Measurements from ENCODE around the gene CEACAM21. TPM values are rescaled to one million over a fixed set of nuclear protein-coding genes. Genes with fewer than 3 reads are reported as not detected.

The CEACAM21 gene
- total RNA-seq, 2 donors from 2014 or later: 0.44 to 0.51 TPM

DNA sequence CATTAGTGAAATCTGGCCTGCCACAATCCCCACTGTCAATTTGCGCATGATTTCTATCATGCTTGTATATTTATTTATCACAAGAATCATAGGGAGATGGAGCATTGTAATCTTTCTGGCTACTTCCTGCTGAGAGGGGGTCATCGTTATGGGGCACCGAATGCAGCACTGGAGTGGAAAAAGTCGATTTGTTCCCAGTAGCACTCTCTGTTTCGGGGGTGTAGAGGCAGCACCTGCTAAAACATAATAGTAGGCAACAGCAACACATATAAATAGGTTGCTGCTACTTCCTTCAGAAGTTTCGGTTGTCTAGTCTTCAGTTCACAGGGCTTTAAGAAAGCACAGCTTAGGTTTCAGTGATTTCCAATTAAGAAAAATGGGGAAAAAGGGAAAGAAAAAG is 23.4 kb upstream of the CEACAM21 start:
- no peaks in the 10 kb centered on the region for H3K4me1 ChIP-seq (ENCODE audit: control insufficient read depth, insufficient read depth, low read length)
- H3K9me3 ChIP-seq (ENCODE audit: control insufficient read depth, low read length): peaks cover 11% of the 10 kb centered on the region
- peaks cover 12% of the 10 kb centered on the region for H3K4me1 Mint-ChIP-seq
- DNase-seq: no peak
- no peak overlapping the region for H3K27ac Mint-ChIP-seq
- H3K36me3 Mint-ChIP-seq (ENCODE audit: low read depth): no peaks in the 10 kb centered on the region
- peaks cover 33% of the 10 kb centered on the region for H3K9me3 Mint-ChIP-seq
- WGBS, 2 experiments (ENCODE audit: insufficient coverage in 1 of 2, insufficient read length in 1 of 2): 86 to 93% methylated on average over 5 of the region's 6 CpGs
- H3K27me3 ChIP-seq (ENCODE audit: control insufficient read depth, insufficient read depth, low read length, poor library complexity, severe bottlenecking): peaks cover 5% of the 10 kb centered on the region
- TF ChIP-seq, protein P1, sequence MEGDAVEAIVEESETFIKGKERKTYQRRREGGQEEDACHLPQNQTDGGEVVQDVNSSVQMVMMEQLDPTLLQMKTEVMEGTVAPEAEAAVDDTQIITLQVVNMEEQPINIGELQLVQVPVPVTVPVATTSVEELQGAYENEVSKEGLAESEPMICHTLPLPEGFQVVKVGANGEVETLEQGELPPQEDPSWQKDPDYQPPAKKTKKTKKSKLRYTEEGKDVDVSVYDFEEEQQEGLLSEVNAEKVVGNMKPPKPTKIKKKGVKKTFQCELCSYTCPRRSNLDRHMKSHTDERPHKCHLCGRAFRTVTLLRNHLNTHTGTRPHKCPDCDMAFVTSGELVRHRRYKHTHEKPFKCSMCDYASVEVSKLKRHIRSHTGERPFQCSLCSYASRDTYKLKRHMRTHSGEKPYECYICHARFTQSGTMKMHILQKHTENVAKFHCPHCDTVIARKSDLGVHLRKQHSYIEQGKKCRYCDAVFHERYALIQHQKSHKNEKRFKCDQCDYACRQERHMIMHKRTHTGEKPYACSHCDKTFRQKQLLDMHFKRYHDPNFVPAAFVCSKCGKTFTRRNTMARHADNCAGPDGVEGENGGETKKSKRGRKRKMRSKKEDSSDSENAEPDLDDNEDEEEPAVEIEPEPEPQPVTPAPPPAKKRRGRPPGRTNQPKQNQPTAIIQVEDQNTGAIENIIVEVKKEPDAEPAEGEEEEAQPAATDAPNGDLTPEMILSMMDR (conservative IDR thresholded peaks at IDR 0.05): no peak
- peaks cover 13% of the 10 kb centered on the region for H3K27me3 Mint-ChIP-seq (ENCODE audit: insufficient read depth)
- H3K27ac ChIP-seq (ENCODE audit: low read depth, low read length): no peak overlapping the region
- H3K9ac ChIP-seq (ENCODE audit: extremely low read depth, low read length, poor library complexity, severe bottlenecking): no peak overlapping the region
- H3K36me3 ChIP-seq (ENCODE audit: control insufficient read depth, insufficient read depth, low read length): no peaks in the 10 kb centered on the region
- H3K4me3 Mint-ChIP-seq: no peak overlapping the region
- H3K4me3 ChIP-seq (ENCODE audit: low read length): no peak overlapping the region

DNA sequence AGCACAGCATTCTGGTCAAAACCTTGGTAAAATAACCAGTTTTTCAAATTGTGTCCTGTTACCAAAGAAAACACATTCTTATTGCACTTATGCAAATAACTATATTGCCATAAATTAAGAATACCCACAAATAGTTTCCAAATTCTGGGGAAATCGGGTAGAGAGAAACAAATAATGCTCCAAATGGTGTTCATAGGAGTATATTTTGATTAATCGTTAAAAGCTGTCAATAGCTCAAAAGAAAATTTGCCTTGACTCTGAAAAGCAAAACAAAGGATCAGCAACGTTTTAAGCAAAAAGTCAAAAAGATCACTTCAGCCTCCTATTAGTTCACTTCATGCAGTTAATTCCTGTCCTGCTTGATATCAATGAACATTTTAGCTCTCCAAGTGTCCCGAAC is 22.2 kb upstream of the CEACAM21 start:
- 82 to 88% methylated on average over 4 of the region's 4 CpGs for WGBS, 2 experiments (ENCODE audit: insufficient coverage in 1 of 2, insufficient read length in 1 of 2)
- no peak overlapping the region for H3K9ac ChIP-seq (ENCODE audit: extremely low read depth, low read length, poor library complexity, severe bottlenecking)
- H3K27me3 Mint-ChIP-seq (ENCODE audit: insufficient read depth): peaks cover 24% of the 10 kb centered on the region
- H3K27ac ChIP-seq (ENCODE audit: low read depth, low read length): no peak overlapping the region
- peaks cover 7% of the 10 kb centered on the region for H3K4me1 Mint-ChIP-seq
- no peaks in the 10 kb centered on the region for H3K36me3 Mint-ChIP-seq (ENCODE audit: low read depth)
- peaks cover 16% of the 10 kb centered on the region for H3K27me3 ChIP-seq (ENCODE audit: control insufficient read depth, insufficient read depth, low read length, poor library complexity, severe bottlenecking)
- H3K9me3 ChIP-seq (ENCODE audit: control insufficient read depth, low read length): peaks cover 11% of the 10 kb centered on the region
- TF ChIP-seq, protein P1 (conservative IDR thresholded peaks at IDR 0.05): no peak
- peaks cover 33% of the 10 kb centered on the region for H3K9me3 Mint-ChIP-seq
- no peak overlapping the region for H3K27ac Mint-ChIP-seq
- no peaks in the 10 kb centered on the region for H3K36me3 ChIP-seq (ENCODE audit: control insufficient read depth, insufficient read depth, low read length)
- H3K4me3 ChIP-seq (ENCODE audit: low read length): no peak overlapping the region
- DNase-seq: no peak
- no peak overlapping the region for H3K4me3 Mint-ChIP-seq
- H3K4me1 ChIP-seq (ENCODE audit: control insufficient read depth, insufficient read depth, low read length): no peaks in the 10 kb centered on the region

DNA sequence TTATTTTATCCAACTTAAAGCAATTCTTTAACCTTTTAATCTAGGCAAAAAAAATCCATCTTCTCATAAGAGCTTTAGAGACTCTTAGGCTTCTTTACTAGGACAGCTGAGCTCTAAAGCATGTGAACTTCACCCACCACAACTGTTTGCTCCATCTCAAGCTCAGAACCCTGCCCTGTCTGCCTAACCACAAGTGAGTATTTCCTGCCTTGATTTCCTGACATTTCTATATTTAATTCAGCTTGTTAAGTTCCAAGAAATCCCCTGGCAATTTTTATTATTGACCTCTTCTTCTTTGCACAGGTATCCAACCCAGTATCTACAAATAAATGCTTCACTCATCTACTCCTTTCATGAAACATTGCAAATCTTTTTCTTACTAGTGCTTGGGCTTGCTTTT is 21.1 kb upstream of the CEACAM21 start:
- Histone ChIP-seq H3K4me1 (ENCODE audit: control insufficient read depth, insufficient read depth, low read length) (no peaks in the 10 kb centered on the region), H3K27ac (ENCODE audit: low read depth, low read length) (no peak overlapping the region), H3K27me3 (ENCODE audit: control insufficient read depth, insufficient read depth, low read length, poor library complexity, severe bottlenecking) (peaks cover 26% of the 10 kb centered on the region), H3K4me3 (ENCODE audit: low read length) (no peak overlapping the region), H3K9ac (ENCODE audit: extremely low read depth, low read length, poor library complexity, severe bottlenecking) (no peak overlapping the region), H3K36me3 (ENCODE audit: control insufficient read depth, insufficient read depth, low read length) (no peaks in the 10 kb centered on the region), H3K9me3 (ENCODE audit: control insufficient read depth, low read length) (peaks cover 11% of the 10 kb centered on the region)
- TF ChIP-seq, protein P1 (conservative IDR thresholded peaks at IDR 0.05): no peak
- Mint-ChIP-seq H3K36me3 (ENCODE audit: low read depth) (no peaks in the 10 kb centered on the region), H3K27ac (no peak overlapping the region), H3K4me3 (no peak overlapping the region), H3K4me1 (no peaks in the 10 kb centered on the region), H3K9me3 (peaks cover 33% of the 10 kb centered on the region), H3K27me3 (ENCODE audit: insufficient read depth) (peaks cover 35% of the 10 kb centered on the region)
- DNase-seq: no peak
